Retinal pigment epithelial cell (primary cell): ENCODE measurements around the gene C22orf23.

Experiments
- DNase-seq: peaks from one replicate; pipeline ENCODE4 v3.0.0-alpha.2; 2010; ENCODE audit warnings: low read depth
- H3K4me3 ChIP-seq: 2 replicates; pipeline ENCODE4 v1.5.1; 2011; ENCODE audit warnings: mild to moderate bottlenecking, low read length, control low read depth, moderate library complexity
- TF ChIP-seq, protein P1 (sequence below): conservative IDR thresholded peaks from 2 replicates; pipeline ENCODE4 v1.5.1; 2011; ENCODE audit warnings: low read depth, low read length, control low read depth, inconsistent platforms

The C22orf23 gene

DNA sequence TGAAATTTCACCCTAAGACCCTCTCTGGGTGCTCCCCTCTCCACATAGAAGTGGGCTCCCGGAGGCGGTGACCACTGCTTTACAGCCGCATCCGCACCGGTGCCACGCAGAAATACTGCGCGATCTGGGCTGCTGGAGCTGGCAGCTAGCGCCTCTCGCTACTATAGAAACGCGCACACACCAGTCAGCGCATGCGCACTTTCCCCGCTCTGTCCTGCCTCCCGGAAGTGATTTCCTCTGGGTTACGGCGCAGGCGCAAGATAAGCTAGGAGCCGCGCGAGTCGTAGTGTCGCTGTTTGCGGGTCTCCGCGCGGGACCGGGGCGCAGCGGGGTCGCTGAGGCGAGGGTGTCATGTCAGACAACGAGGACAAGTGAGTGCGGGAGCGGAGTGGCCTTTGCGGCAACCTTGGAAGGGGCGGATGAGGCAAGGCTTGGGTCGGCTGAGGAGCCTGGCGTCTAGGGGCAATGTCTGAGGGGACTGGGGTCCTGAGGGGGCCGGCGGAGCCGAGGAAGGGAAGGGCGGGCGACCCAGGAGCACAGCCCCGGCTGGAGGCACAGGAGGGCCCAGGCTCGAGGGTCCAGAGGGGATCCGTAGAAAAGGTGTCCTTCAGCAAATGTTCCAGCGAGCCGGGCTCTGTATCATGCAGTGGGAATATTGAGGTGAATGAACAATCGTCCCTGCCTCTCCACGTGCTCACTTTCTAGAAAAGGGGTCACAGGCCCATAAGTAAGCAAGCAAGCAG, at the start of gene C22orf23, which contains the start of gene POLR2F:
Gene C22orf23 (minus strand): TSS at position 165 of the 743 bp plus-strand sequence. CDS start 452 bp downstream, outside the sequence.
Gene POLR2F (plus strand): TSS at position 263 of the 743 bp plus-strand sequence. CDS start 89 bp downstream, at position 352.
- H3K4me3 ChIP-seq = peak within 1 kb of the TSS; percentile 98
- peak; percentile 74 for DNase-seq
- TF ChIP-seq, protein P1, sequence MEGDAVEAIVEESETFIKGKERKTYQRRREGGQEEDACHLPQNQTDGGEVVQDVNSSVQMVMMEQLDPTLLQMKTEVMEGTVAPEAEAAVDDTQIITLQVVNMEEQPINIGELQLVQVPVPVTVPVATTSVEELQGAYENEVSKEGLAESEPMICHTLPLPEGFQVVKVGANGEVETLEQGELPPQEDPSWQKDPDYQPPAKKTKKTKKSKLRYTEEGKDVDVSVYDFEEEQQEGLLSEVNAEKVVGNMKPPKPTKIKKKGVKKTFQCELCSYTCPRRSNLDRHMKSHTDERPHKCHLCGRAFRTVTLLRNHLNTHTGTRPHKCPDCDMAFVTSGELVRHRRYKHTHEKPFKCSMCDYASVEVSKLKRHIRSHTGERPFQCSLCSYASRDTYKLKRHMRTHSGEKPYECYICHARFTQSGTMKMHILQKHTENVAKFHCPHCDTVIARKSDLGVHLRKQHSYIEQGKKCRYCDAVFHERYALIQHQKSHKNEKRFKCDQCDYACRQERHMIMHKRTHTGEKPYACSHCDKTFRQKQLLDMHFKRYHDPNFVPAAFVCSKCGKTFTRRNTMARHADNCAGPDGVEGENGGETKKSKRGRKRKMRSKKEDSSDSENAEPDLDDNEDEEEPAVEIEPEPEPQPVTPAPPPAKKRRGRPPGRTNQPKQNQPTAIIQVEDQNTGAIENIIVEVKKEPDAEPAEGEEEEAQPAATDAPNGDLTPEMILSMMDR = no peak

DNA sequence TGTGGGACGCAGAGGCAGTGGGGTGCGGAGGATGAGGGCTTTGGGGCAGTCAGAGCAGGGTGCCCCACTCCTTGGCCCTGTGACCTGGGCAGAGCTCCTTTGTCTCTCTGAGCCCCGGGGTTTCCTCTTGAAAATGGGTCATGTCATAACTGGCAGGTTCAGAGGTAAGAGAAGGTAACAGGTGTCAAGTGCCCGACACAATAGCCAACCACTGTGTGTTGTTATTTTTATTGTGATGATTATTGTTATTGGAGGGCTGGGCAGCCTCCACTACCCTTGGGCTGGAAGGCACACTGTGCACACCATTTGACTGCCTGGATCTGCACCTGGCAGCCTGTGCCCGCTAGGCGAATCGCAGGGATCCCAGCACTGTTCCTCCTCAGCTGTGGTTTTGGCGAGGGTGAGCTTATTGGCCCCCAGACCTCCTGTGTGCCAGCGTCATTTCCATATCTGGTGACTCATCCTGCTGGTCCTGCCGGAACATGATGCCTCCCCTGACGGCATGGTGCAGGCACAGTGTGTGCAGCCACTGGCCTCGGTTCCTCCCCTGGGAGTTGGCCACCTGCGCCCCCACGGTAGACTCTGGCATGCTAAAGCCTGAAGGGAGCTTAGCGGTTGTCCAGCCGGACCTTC, 46.4 kb upstream of the C22orf23 start:
- DNase-seq = peak; percentile 64
- TF ChIP-seq, protein P1 = no peak
- H3K4me3 ChIP-seq = no peak overlapping the region

DNA sequence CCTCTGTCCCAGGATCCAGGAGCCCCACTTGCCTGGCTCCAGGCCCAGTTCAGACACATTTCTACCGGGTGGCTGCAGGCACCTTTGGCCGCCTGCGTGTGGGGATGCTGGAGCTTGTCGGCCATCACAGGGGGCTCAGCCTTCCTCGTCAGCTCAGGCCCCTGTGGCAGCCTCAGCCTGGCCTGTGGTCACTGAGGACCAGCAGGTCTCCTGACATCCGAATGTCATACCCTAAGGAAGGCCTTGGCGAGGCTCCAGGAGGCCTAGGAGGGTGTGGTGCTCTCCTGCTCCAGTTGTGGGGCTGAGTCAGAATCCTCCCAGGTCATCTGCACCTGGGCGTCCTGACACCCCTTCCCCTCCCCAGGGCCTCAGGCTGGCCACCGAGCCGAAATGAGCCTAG, 45.8 kb upstream of the C22orf23 start:
- no peak overlapping the region for H3K4me3 ChIP-seq
- no peak for DNase-seq

DNA sequence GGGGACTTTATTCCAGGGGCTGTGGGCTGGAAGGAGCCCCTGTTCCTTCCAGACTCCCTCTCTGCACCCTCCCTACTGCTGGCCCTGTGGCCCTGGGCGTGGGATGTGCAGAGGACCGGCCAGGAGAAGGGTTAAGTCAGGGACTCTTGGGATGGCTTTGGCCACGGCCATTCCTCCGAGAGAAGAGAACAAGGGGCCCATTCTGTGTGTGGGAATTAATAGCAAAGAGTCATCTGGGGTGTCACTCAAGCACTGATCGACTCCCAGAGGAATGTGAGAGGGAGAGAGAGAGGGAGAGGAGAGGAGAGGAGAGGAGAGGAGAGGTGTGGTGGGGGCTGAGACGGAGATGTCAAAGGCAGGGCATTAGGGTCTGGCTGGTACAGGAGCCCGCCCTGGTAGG, 45.1 kb upstream of the C22orf23 start:
- TF ChIP-seq, protein P1 = no peak
- no peak overlapping the region for H3K4me3 ChIP-seq
- peak; percentile 18 for DNase-seq

More for the DNA sequence above, 45.8 kb upstream of the C22orf23 start:
- TF ChIP-seq, protein P1 = no peak

DNA sequence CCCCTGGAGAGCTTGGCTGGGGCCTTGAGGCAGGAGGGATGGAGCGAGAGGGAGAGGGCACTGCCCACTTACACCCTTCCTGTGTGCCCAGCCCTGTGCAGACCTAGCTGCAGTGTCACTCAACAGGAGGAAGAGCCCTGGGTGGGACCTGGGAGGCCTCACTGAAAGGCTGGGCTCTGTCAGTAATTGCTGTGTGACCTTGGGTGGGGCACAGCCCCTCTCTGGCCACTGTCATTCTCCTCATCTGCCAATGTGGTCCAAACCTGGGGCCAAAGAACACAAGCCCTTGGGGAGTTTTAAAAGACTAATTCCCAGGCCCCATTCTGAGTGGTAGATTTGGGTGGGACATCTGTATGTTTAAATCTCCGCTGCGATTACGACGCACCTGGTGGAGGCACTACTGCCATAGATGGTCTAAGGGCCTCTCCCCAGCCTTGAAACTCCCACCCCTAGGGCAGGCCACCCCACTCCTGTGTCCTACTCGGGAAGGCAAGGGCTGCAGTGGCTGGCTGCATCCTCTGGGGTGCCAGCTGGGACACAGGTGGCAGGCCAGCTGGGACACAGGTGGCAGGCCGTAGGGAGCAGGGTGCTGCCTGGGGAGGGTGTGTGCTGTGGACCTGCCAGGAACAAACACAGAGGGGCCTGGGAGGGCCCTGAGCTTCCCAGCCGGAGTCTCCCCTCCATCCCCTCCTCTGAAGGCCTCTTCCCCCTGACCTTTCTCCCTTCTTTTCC, 43.3 kb upstream of the C22orf23 start:
- DNase-seq = no peak
- TF ChIP-seq, protein P1 = no peak
- H3K4me3 ChIP-seq = no peak overlapping the region

DNA sequence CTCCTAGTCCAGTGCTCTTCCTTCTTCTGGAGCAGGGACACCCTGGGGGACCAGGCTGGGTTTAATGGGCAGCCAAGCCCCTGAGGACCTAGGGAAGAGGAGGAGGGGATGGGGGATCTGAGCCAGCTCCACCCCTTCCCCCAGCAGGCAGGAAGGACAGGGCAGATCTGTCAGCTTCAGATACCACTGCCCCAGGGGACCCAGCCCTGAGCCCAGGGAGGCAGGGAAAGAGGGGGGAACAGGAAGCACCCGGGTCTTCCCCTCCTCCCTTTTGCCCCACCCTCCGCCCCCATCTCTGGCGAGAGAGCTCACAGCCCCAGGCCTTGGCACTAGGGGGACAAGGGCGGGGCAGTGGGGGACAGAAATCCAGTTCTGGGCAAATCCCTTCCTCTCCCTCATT, 42.7 kb upstream of the C22orf23 start:
- no peak for DNase-seq
- H3K4me3 ChIP-seq = no peak overlapping the region
- TF ChIP-seq, protein P1 = no peak
